GM19099 (cell line): ENCODE measurements around the gene TSPAN15.

Source experiments
- POLR2A ChIP-seq: IDR thresholded peaks from 3 replicates; pipeline ENCODE4 v1.6.1; 2011; ENCODE audit warnings: low read depth; ENCODE audit not compliant: insufficient read length; ENCODE audit errors: extremely low read depth

Gene TSPAN15

DNA sequence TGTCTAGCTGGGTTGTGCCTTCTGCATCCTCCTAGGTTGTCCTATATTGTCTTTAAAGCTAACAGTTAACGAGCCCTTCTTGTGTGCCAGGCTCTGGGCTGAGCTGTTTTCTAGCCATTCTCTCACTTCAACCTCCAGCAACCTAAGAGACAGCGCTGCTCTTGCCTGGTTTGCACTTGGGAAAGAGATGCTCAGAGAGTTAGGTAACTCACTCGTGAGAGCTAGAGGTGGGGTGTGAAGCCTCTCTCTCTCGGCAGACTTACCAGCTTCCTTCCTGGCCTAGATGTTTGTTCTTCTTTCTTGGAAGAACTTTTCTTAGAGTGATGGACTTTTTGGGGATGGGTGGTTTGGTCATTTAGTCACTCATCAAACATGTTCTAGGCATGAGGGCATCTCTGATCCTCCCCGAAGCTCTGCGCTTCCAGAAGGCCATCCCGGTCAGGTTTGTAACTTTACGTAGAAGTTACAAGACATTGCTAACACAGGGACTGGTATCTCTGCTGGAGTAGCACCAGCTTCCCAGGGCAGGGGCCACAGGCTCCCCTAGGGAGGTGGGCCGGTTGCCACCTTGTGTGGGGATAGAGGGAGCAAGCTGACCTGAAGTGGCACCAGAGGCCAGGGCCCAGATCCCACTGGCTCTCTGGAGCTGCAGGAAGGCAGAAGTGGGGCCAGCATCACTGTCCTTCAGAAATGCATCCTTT, 14.3 kb downstream of the TSPAN15 start:
- no peak for TF ChIP-seq POLR2A

DNA sequence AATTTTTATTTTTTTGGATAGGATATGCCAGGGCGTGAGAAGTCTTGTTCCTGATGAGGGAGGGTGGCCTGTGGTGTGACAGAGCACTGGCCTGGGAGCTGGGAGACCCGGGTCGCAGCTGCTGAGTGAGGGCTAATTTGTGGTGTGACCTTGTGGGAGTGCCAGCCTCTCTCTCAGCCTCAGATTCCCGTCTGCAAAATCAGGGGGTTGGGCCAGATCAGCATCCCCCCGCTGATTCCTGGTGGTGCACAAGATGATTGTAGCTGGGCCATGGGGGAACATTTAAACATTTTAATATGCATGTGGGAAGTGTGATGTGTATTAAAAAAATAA, 14.9 kb downstream of the TSPAN15 start:
- TF ChIP-seq POLR2A, result no peak

DNA sequence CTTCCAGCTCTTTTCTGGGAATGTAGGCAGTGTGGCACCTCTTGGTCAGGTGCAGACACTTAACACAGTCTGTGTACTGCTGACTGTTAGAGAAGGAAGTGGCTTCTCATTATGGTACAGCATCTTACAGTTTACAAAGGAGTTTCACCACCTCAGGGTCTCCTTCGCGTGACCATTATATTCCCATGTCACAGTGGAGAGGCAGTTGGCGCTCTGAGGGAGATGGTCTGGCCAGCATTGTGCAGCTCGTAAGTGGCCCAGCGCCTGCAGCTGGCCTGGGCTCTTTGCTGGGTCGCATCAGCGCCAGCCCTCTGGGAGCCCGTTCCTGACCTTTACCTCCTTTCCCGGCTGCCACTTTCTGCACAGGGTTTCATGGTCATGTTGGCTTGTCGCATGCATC, 15.4 kb downstream of the TSPAN15 start:
- TF ChIP-seq POLR2A, result no peak

DNA sequence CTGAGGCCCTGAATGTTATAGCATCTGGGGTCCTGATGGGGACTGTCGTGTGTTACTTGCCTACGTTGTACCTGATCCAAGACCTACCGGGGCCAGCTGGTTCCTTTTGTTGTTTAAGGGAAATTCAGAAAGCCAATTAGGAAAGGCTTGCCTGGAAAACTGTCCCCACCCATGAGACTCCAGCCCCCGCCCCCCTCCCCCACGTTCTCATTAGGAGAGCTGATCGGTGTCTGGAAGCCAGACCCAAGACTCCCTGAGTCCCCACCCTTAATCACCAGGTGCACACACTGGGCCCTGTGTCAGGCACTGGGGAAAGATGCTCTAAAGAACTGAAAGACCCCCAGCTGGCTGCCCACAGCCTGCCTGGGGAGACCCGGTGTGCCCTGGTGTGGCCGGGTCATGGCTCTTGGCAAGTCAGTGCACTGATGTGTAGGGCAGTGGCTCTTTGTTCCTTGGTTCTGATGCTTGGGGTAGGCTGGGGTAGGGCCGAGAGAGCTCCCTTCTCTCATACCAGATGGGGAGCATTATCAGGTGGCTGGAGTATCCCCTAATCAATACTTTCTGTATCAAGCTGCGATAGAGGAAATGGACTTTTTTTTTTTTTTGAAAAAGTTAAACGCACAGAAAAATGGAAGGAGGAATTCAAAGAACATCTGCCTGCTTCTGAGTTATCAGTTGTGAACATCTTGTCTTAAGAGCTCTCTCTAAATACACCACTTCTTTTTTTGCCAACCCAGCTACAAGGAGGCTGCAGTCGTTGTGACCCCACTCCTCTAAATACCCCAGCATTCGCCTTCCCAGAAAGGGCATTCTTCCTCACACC, 16.9 kb downstream of the TSPAN15 start:
- TF ChIP-seq POLR2A, result no peak

DNA sequence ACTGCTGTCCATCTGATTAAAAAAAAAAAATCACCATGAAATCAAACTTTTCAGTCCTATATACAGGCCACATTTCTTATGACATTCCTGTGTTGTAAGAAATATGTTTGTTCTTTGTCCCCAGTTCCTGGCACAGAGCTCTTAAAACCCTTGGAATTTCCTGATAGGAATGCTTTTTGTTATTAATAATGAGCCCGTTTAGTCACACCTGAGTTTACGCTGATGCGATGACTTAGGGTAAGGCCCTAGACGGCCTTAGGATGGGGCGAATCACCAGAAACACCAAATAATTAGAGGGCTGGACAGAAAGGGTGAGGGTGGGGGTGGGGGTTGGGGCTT, 17.5 kb downstream of the TSPAN15 start:
- no peak for TF ChIP-seq POLR2A

DNA sequence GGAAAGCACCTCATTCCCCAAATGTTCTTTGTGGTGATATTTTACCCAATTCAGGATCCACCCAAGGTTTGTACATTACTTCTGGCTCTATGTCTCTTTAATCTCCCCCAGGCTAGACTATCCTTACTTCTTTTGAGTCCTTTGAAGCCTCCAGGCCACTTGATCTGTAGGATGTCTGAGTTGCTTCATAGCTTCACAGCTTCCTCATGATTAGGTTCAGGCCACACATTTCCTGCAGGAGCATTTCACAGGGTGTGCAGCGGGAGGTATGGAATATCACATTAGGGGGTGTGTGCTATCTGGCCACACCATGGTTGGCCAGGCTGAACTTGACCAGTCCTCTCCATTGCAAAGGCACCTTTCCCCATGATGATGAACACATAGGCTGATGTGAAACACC, 18.7 kb downstream of the TSPAN15 start:
- TF ChIP-seq POLR2A, result no peak

DNA sequence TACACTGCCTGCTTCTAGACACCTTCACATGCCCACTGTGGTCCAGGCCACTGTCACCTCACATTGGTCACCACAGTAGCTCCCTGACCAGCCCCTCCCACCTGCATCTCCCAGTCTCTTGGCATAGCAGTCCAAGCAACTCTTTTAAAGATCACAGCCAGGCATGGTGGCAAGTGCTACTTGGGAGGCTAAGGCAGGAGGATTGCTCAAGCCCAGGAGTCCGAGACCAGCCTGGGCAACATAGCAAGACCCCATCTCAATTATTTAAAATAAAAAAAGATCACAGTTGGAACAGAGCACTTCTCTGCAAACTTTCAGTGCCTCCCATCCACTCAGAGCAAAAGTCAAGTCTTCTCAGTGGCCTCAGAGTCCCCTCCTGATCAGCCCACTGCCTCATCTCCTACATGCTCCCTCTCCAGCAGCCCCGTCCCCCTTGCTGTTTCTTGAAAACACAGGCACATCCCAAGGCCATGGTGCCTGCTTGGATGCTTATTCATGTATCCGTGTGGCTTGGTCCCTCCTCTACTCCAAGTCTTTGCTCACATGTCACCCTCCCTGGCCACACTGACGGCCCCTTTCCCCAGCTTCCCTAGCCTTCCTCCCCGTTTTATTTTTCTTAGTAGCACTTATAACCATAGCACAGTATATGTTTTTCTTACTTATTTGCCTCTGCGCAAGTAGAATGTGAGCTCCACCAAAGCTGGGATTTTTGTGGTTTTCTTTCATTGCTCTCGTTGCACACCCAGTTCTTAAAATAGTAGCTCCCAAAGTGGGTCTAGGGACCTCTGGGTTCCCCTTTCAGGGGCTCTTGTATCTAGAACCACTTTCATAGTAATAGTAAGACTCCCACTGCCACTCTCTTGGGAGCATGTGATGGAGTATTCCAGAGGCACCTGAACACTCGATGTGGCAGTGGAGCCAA, 19.5 kb downstream of the TSPAN15 start:
- no peak for TF ChIP-seq POLR2A

DNA sequence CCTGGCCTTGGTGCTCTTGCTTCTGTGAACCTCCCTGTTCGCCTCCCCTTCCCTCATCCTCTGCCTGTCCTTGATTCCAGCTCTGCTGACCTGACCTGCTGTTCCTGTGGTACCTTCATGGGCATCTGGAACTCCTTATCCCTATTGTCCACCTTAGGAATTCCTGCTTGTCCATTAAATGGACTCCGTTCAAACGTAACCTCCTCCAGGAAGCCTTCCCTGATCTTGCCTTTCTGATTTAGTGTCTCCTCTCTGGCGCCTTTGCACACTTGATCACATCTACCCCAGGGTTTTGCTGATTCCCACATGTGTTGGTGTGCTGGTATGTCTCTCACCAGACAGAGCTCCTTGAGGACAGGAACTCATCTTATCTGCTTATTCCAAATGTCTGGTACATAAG, 20.9 kb downstream of the TSPAN15 start:
- no peak for TF ChIP-seq POLR2A

DNA sequence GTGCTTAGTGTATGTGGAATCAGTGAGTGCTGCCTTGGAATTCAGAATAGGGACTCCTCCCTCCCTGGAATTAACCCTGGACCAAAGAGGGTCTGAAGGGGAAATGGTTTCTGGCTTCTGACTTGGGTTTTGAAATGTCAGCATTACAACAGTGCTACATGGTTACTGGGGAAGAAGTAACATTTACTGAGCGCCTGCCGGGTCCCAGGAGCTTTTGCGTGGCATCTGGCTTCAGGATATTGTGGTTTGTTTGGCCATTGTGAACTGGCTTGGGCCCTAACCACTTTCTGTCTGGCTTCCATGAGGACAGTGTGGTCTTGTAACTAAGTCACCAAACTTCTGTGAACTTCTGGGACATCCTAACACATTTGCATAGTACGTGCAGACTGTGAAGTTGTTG, 21.3 kb downstream of the TSPAN15 start:
- TF ChIP-seq POLR2A, result no peak

DNA sequence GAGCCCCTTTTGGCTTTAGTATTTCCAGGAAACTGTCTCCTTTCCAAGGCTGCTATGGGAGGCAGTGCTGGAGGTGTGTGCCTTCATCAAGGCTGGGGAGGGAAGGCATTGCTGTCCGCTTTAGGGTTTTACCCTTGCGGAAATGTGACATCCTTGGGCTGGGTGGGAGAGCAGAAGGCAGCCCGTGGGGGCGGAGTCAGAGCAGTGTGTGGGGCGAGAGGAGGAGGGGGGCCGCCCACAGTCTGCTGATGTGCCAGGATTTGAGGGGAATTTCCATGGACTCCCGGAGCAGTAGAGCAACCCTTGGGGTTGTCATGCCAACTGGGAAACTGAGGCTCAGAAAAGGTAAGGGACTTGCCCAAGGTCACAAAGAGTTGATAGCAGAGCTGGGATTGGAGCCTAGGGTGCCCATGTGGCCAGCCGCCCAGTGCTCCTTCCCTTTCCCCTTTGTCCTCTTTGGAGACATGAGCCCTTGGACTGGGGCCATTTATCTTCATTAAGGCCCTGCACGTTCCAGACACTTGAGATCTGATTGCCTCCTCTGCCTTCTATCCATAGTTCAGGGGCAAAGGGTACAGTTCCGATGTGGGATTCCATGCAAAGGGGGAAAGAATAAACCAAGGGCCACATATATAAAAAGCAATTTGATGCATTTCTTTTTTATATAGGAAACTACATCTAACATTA, 22.2 kb downstream of the TSPAN15 start:
- TF ChIP-seq POLR2A, result no peak

DNA sequence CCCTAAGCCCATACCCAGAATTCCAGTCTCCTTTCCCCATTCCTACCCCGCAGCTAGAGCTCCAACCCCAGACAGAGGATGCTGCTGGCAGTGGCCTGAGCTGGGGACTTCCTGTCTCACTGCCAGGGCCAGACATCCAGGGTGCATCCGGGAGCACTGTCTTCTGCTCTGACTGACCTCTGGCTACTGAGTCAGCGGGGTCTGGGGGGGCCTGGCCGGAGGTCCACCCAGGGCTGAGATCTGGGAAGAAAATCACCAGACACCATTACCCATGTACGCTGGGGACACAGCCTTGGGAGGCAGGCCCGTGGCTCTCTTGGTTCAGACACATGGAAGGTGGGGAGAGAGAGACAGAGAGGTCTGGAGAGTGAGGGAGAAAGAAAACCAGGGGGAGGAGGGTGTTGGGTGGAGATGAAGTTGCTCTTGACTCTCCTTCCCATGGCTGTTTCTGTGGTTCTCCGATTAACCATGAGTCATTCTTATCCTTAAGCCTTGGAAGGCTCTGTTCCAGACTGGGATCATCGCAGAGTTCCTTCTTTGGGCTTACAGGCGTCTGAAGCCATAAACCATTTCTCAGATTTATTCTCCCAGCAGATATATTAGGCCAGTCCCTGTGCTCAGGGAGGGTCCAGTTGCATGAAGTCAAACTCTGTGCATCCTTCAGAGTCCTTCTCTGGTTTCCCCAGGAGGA, 23.6 kb downstream of the TSPAN15 start:
- no peak for TF ChIP-seq POLR2A

DNA sequence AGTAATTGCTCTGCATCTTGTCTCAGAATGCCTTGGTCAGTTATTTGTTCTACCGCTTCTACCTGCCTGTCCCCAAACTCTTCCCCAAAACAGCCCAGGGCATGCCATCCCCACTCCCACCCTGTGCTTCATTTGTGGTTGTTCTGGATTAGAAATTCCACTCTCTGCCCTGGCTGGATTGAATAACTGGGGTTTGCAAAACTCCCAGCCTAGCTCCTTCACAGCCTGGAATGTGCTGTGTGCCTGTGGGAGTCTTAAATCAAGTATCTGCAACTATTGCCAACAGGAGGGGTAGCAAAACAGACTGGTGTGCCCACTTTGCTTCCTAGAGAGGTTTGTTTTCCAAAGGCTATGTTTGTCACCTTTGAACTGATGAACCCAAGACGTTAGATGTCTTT, 24.2 kb downstream of the TSPAN15 start:
- no peak for TF ChIP-seq POLR2A

DNA sequence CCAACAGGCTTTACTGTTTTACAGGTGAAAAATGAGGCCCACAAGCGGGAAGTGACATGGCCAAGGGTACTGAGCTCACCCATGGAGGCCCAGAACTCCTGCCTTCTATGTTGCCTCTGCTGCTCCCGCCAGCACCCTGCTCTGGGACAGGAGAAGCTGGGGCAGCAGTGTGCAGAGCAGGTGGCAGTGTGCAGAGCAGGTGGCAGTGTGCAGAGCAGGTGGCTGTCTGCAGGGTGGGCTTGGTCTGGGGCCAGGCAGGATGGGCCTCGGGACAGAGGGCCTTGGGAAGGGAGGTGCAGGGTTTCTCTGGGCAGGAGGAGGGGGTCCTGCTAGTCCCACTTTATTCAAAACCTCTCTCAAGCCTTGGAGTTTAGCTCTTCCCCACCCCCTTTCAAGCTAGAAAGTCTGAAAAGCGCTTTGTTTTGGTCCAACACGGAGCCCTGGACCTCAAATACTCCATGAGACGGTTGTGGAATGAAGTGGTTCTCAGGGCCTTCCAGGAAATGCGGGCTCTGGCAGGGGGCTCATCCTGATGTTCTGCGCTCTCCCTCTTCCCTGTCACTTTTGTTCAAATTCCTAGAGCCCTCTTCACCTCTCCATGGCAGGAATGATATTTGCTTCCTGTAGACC, 26.8 kb downstream of the TSPAN15 start:
- no peak for TF ChIP-seq POLR2A
